ENCODE data around the gene LRRC10. TPM values are rescaled to one million over a fixed set of nuclear protein-coding genes. Genes with fewer than 3 reads are reported as not detected.

Gene LRRC10
- polyA plus RNA-seq, 1 donor, result not detected

- Histone ChIP-seq H3K4me3 (ENCODE audit: low read length) (no peak overlapping the region), H3K27me3 (ENCODE audit: control insufficient read depth, insufficient read depth, low read length) (no peaks in the 10 kb centered on the region), H3K4me1 (ENCODE audit: control insufficient read depth, insufficient read depth, low read length) (peaks cover 4% of the 10 kb centered on the region), H3K9me3 (ENCODE audit: control insufficient read depth, low read depth, low read length) (no peaks in the 10 kb centered on the region), H3K36me3 (ENCODE audit: control insufficient read depth, insufficient read depth, low read length) (peaks cover 70% of the 10 kb centered on the region), H3K27ac (ENCODE audit: low read length) (no peak overlapping the region)
- WGBS (ENCODE audit: insufficient coverage, low lambda C conversion rate), result 29% methylated on average over 1 of the region's 4 CpGs
- DNase-seq, result peak in 1 of 2 donors; percentile 42
These were observed 12.4 kb downstream of the LRRC10 start for GRCh38 chr12:69598174-69598753.

DNA sequence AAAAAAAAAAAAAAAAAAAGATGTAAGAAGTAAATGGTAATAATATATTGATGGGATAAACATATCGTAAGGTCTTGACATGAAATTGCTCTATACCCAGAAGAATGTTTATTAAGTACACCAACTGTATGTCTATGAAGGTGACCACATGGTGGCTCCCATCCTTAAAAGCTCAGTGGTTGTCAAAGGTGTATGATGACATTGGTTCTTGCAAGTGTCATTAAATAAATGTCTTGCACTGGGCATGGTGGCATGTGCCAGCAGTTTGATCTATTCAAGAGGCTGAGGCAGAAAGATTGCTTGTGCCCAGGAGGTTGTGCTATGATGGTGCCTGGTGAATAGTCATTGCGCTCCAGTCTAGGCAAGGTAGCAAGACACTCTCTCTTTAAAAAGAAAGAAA lies 15.0 kb downstream of the LRRC10 start:
- Histone ChIP-seq H3K27ac (ENCODE audit: low read length) (no peak overlapping the region), H3K27me3 (ENCODE audit: control insufficient read depth, insufficient read depth, low read length) (no peaks in the 10 kb centered on the region), H3K36me3 (ENCODE audit: control insufficient read depth, insufficient read depth, low read length) (peaks cover 70% of the 10 kb centered on the region), H3K4me1 (ENCODE audit: control insufficient read depth, insufficient read depth, low read length) (peaks cover 4% of the 10 kb centered on the region), H3K4me3 (ENCODE audit: low read length) (no peak overlapping the region), H3K9me3 (ENCODE audit: control insufficient read depth, low read depth, low read length) (no peaks in the 10 kb centered on the region)
- 90% methylated on average over 2 of the region's 2 CpGs for WGBS (ENCODE audit: insufficient coverage, low lambda C conversion rate)
- DNase-seq, result no peak

DNA sequence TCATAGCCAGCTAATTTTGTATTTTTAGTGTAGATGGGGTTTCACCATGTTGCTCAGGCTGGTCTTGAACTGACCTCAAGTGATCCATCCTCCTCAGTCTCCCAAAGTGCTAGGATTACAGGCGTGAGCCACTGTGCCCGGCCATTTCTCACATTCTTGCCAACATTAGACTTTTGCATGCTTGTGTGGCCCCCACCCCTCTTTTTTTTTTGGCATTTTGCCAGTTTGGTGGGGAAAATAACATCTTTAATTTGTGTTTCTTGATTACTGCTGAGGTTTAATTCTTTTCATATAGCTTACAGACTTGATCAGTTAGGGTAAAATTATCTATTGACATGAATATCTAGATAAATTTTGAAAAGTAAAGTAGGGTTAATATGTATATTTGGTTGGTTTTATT lies 21.6 kb downstream of the LRRC10 start:
- H3K4me1 ChIP-seq (ENCODE audit: control insufficient read depth, insufficient read depth, low read length), result no peaks in the 10 kb centered on the region
- no CpG with 5 or more reads among the region's 2 CpGs for WGBS (ENCODE audit: insufficient coverage, low lambda C conversion rate)
- H3K36me3 ChIP-seq (ENCODE audit: control insufficient read depth, insufficient read depth, low read length), result peaks cover 61% of the 10 kb centered on the region

DNA sequence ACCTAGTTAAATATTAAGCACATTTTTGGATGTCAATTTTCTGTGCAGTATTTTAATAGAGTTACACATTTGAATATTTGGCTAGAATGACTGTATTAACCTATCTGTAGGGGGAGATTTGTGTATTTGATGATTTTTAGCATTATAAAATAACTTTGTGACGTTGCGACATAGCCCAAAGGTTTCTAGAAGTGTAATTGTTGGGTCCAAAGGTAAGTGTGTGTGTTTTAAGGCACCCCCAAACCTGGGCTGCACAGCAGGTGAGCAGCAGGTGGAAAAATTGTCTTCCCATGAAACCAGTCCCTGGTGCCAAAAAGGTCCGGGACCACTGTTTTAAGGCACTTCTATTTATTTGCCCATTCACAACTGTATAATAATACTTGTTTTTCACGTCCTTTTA lies 22.2 kb downstream of the LRRC10 start:
- H3K27ac ChIP-seq (ENCODE audit: low read length), result no peak overlapping the region
- no peaks in the 10 kb centered on the region for H3K4me1 ChIP-seq (ENCODE audit: control insufficient read depth, insufficient read depth, low read length)
- WGBS (ENCODE audit: insufficient coverage, low lambda C conversion rate), result 67% methylated on average over 2 of the region's 4 CpGs
- no peaks in the 10 kb centered on the region for H3K9me3 ChIP-seq (ENCODE audit: control insufficient read depth, low read depth, low read length)
- peak in 1 of 2 donors; percentile 8 for DNase-seq
- peaks cover 57% of the 10 kb centered on the region for H3K36me3 ChIP-seq (ENCODE audit: control insufficient read depth, insufficient read depth, low read length)
- H3K4me3 ChIP-seq (ENCODE audit: low read length), result no peak overlapping the region
- no peaks in the 10 kb centered on the region for H3K27me3 ChIP-seq (ENCODE audit: control insufficient read depth, insufficient read depth, low read length)

More for the DNA sequence above, 21.6 kb downstream of the LRRC10 start:
- Histone ChIP-seq H3K27me3 (ENCODE audit: control insufficient read depth, insufficient read depth, low read length) (no peaks in the 10 kb centered on the region), H3K27ac (ENCODE audit: low read length) (no peak overlapping the region), H3K9me3 (ENCODE audit: control insufficient read depth, low read depth, low read length) (no peaks in the 10 kb centered on the region), H3K4me3 (ENCODE audit: low read length) (no peak overlapping the region)
- DNase-seq, result no peak

GRCh38 chr12:69585189-69586062 lies 25.3 kb downstream of the LRRC10 start, which contains the start of gene CCT2:
CCT2 (plus strand) TSS chr12:69585459; CDS start chr12:69585522, 63 bp downstream.
- DNase-seq, result peak; percentile 97
- H3K27ac ChIP-seq (ENCODE audit: low read length), result peak within 1 kb of the TSS; percentile 92
- peak within 1 kb of the TSS; percentile 97 for H3K4me3 ChIP-seq (ENCODE audit: low read length)
- no CpG with 5 or more reads among the region's 63 CpGs for WGBS (ENCODE audit: insufficient coverage, low lambda C conversion rate)
- no peaks in the 10 kb centered on the region for H3K9me3 ChIP-seq (ENCODE audit: control insufficient read depth, low read depth, low read length)
- peaks cover 35% of the 10 kb centered on the region for H3K36me3 ChIP-seq (ENCODE audit: control insufficient read depth, insufficient read depth, low read length)
- H3K27me3 ChIP-seq (ENCODE audit: control insufficient read depth, insufficient read depth, low read length), result no peaks in the 10 kb centered on the region
- H3K4me1 ChIP-seq (ENCODE audit: control insufficient read depth, insufficient read depth, low read length), result no peaks in the 10 kb centered on the region

DNA sequence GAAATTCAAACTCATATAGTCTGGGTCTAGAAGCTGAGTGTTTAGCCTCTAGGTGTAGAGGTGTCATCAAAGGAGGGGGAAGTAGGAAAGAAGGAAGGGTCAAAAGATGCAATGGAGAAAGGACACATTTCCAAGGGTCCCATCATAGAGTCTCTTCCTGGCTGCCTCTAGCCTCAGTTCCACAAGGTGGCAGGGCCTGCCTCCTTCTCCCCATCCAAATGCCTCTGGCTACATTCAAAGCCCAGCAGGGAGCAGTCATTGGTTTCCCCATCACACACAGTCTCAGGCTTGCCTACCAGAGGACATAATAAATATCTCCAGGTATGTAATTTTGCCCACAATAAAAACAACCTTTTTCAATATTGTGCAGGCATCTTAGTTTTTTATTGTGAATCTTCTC lies 27.5 kb downstream of the LRRC10 start:
- Histone ChIP-seq H3K4me3 (ENCODE audit: low read length) (no peak overlapping the region), H3K27ac (ENCODE audit: low read length) (no peak overlapping the region), H3K4me1 (ENCODE audit: control insufficient read depth, insufficient read depth, low read length) (no peaks in the 10 kb centered on the region), H3K9me3 (ENCODE audit: control insufficient read depth, low read depth, low read length) (no peaks in the 10 kb centered on the region), H3K27me3 (ENCODE audit: control insufficient read depth, insufficient read depth, low read length) (no peaks in the 10 kb centered on the region), H3K36me3 (ENCODE audit: control insufficient read depth, insufficient read depth, low read length) (peaks cover 15% of the 10 kb centered on the region)
- no peak for DNase-seq

DNA sequence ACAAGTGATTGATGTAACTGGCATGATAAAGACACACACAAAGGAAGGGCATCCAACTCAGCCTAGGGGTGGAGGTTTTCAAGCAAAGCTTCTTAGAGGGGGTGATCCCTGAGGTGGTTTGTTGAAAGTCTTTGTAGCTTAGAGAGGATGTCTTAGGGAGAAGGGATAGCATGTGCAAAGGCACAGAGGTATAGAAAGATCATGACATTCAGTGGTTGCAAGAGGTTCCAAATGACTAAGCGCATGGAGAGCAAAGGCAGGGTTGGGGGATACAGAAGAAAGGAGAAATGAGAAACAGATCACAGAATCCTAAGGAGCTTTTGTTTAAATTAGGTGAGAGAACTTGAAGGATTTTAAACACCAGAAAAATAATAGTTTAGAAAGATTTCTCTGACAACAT lies 30.6 kb downstream of the LRRC10 start:
- no peaks in the 10 kb centered on the region for H3K27me3 ChIP-seq (ENCODE audit: control insufficient read depth, insufficient read depth, low read length)
- 100% methylated on average over 1 of the region's 1 CpG for WGBS (ENCODE audit: insufficient coverage, low lambda C conversion rate)
- DNase-seq, result no peak

GRCh38 chr12:69579029-69579428 lies 31.7 kb downstream of the LRRC10 start:
- no peak for DNase-seq
- 88% methylated on average over 2 of the region's 4 CpGs for WGBS (ENCODE audit: insufficient coverage, low lambda C conversion rate)
- H3K4me3 ChIP-seq (ENCODE audit: low read length), result no peak overlapping the region
- no peaks in the 10 kb centered on the region for H3K27me3 ChIP-seq (ENCODE audit: control insufficient read depth, insufficient read depth, low read length)
- no peaks in the 10 kb centered on the region for H3K4me1 ChIP-seq (ENCODE audit: control insufficient read depth, insufficient read depth, low read length)
- peaks cover 18% of the 10 kb centered on the region for H3K36me3 ChIP-seq (ENCODE audit: control insufficient read depth, insufficient read depth, low read length)
- H3K9me3 ChIP-seq (ENCODE audit: control insufficient read depth, low read depth, low read length), result no peaks in the 10 kb centered on the region
- H3K27ac ChIP-seq (ENCODE audit: low read length), result no peak overlapping the region

More for the DNA sequence above, 30.6 kb downstream of the LRRC10 start:
- H3K4me3 ChIP-seq (ENCODE audit: low read length), result no peak overlapping the region
- H3K36me3 ChIP-seq (ENCODE audit: control insufficient read depth, insufficient read depth, low read length), result peaks cover 8% of the 10 kb centered on the region
- H3K27ac ChIP-seq (ENCODE audit: low read length), result no peak overlapping the region
- H3K4me1 ChIP-seq (ENCODE audit: control insufficient read depth, insufficient read depth, low read length), result no peaks in the 10 kb centered on the region
- H3K9me3 ChIP-seq (ENCODE audit: control insufficient read depth, low read depth, low read length), result no peaks in the 10 kb centered on the region

GRCh38 chr12:69578283-69578682 lies 32.4 kb downstream of the LRRC10 start:
- no peak for DNase-seq
- no peaks in the 10 kb centered on the region for H3K9me3 ChIP-seq (ENCODE audit: control insufficient read depth, low read depth, low read length)
- peaks cover 20% of the 10 kb centered on the region for H3K36me3 ChIP-seq (ENCODE audit: control insufficient read depth, insufficient read depth, low read length)
- 71% methylated on average over 1 of the region's 2 CpGs for WGBS (ENCODE audit: insufficient coverage, low lambda C conversion rate)
- no peak overlapping the region for H3K27ac ChIP-seq (ENCODE audit: low read length)
- H3K27me3 ChIP-seq (ENCODE audit: control insufficient read depth, insufficient read depth, low read length), result no peaks in the 10 kb centered on the region
- H3K4me1 ChIP-seq (ENCODE audit: control insufficient read depth, insufficient read depth, low read length), result no peaks in the 10 kb centered on the region
- no peak overlapping the region for H3K4me3 ChIP-seq (ENCODE audit: low read length)

DNA sequence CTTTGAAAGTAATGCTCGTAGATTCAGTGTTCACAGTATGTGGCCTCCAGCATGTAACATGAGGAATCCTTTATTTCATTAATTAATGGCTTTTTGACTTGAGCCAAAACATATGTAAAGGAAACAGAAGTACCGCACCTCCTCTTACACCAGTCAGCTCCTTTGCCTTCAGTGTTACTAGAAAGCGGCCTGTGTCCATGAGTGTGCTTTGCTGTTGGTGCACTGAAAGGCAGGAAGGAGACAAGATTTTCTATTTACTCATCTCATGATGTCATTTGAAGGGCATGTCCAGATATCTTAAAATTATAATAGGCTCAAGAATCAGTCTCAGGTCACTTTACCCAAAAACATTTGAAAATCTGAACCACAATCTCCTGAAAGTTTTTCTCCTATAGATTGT lies 35.4 kb downstream of the LRRC10 start:
- H3K4me3 ChIP-seq (ENCODE audit: low read length), result no peak overlapping the region
- no peaks in the 10 kb centered on the region for H3K27me3 ChIP-seq (ENCODE audit: control insufficient read depth, insufficient read depth, low read length)
- no peaks in the 10 kb centered on the region for H3K9me3 ChIP-seq (ENCODE audit: control insufficient read depth, low read depth, low read length)
- DNase-seq, result no peak
- H3K4me1 ChIP-seq (ENCODE audit: control insufficient read depth, insufficient read depth, low read length), result no peaks in the 10 kb centered on the region
- WGBS (ENCODE audit: insufficient coverage, low lambda C conversion rate), result 100% methylated on average over 1 of the region's 3 CpGs
- H3K36me3 ChIP-seq (ENCODE audit: control insufficient read depth, insufficient read depth, low read length), result peaks cover 34% of the 10 kb centered on the region
- H3K27ac ChIP-seq (ENCODE audit: low read length), result no peak overlapping the region

All from large intestine (tissue), 3 donors.